ENCODE results near the gene MRPL18. TPM values are rescaled to one million over a fixed set of nuclear protein-coding genes. Genes with fewer than 3 reads are reported as not detected.

MRPL18 gene
- total RNA-seq, 6 experiments from 2014 or later = 74.1 to 93.6 (median 81.4) TPM

- Mint-ChIP-seq H3K4me1 (ENCODE audit: low read depth) (peaks cover 54% of the 10 kb centered on the region), H3K27me3 (ENCODE audit: insufficient read depth) (peaks cover 4% of the 10 kb centered on the region), H3K4me3 (peak overlapping the region; percentile 27; the same call in 1 of the 2 replicates), H3K27ac (peak overlapping the region; percentile 73), H3K9me3 (no peaks in the 10 kb centered on the region), H3K36me3 (ENCODE audit: low read depth) (no peaks in the 10 kb centered on the region)
- TF ChIP-seq CTCF (IDR thresholded peaks at IDR 0.05) = peak; percentile 54
- peak; percentile 94 for DNase-seq
Measured at GRCh38 chr6:159833556-159833955, 43.3 kb downstream of the MRPL18 start.

GRCh38 chr6:159833997-159834603 is 43.8 kb downstream of the MRPL18 start:
- DNase-seq = no peak
- no peaks in the 10 kb centered on the region for H3K36me3 Mint-ChIP-seq (ENCODE audit: low read depth)
- H3K27ac Mint-ChIP-seq = no peak overlapping the region
- H3K4me1 Mint-ChIP-seq (ENCODE audit: low read depth) = peaks cover 57% of the 10 kb centered on the region
- H3K27me3 Mint-ChIP-seq (ENCODE audit: insufficient read depth) = peaks cover 4% of the 10 kb centered on the region
- TF ChIP-seq CTCF (IDR thresholded peaks at IDR 0.05) = no peak; the same call in 1 of the 2 replicates
- H3K9me3 Mint-ChIP-seq = no peaks in the 10 kb centered on the region
- H3K4me3 Mint-ChIP-seq = peak overlapping the region; percentile 27; the same call in 1 of the 2 replicates

- Mint-ChIP-seq H3K4me3 (no peak overlapping the region), H3K4me1 (ENCODE audit: low read depth) (peaks cover 33% of the 10 kb centered on the region), H3K36me3 (ENCODE audit: low read depth) (no peaks in the 10 kb centered on the region), H3K27ac (no peak overlapping the region), H3K9me3 (no peaks in the 10 kb centered on the region), H3K27me3 (ENCODE audit: insufficient read depth) (peaks cover 4% of the 10 kb centered on the region; the same call in 1 of the 2 replicates)
- TF ChIP-seq CTCF (IDR thresholded peaks at IDR 0.05) = no peak
- DNase-seq = no peak
Measured at GRCh38 chr6:159836718-159837490, 46.6 kb downstream of the MRPL18 start.

- H3K9me3 Mint-ChIP-seq = no peaks in the 10 kb centered on the region
- H3K4me1 Mint-ChIP-seq (ENCODE audit: low read depth) = peaks cover 33% of the 10 kb centered on the region
- no peak for TF ChIP-seq CTCF (IDR thresholded peaks at IDR 0.05)
- no peak for DNase-seq
- no peak overlapping the region for H3K27ac Mint-ChIP-seq
- H3K36me3 Mint-ChIP-seq (ENCODE audit: low read depth) = no peaks in the 10 kb centered on the region
- no peak overlapping the region for H3K4me3 Mint-ChIP-seq
- H3K27me3 Mint-ChIP-seq (ENCODE audit: insufficient read depth) = peaks cover 4% of the 10 kb centered on the region; the same call in 1 of the 2 replicates
Measured at GRCh38 chr6:159837511-159837910, 47.2 kb downstream of the MRPL18 start.

- no peak overlapping the region for H3K4me3 Mint-ChIP-seq
- no peak overlapping the region for H3K27ac Mint-ChIP-seq
- TF ChIP-seq CTCF (IDR thresholded peaks at IDR 0.05) = no peak
- peaks cover 4% of the 10 kb centered on the region; the same call in 1 of the 2 replicates for H3K27me3 Mint-ChIP-seq (ENCODE audit: insufficient read depth)
- DNase-seq = no peak
- no peaks in the 10 kb centered on the region for H3K36me3 Mint-ChIP-seq (ENCODE audit: low read depth)
- peaks cover 26% of the 10 kb centered on the region for H3K4me1 Mint-ChIP-seq (ENCODE audit: low read depth)
- H3K9me3 Mint-ChIP-seq = no peaks in the 10 kb centered on the region
Measured at GRCh38 chr6:159838020-159838744, 47.9 kb downstream of the MRPL18 start.
